ENCODE measurements around the gene CAMSAP1.

CAMSAP1 gene

DNA sequence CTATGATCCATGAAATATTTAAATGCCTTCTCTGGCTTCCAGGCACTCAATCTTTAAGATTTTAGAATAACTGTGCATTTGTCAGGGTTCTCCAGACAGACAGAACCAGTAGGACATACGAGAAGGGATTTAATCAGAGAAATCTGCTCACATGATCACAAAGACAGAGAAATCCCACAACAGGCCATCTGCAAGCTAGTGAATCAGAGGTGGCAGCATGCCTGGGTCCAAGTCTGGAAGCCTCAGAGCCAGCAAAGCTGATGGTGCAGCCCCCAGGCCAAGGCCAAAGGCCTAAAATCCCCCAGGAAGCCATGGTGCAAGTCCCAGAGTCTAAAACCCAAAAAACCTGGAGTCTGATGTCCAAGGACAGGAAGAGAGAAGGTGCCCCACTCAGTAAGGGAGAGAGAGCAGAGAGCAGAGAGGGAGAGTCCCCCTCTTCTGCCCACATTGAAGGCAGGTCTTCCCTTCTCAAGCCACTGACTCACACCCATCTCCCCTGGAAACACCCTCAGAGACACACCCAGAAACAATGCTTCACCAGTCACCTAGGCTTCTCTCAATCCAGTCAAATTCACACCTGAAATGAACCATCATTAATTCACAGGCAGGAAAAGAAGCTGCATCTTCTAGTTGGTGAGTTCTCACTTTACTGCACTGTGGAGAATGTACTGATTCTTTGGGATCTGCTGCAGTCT lies 48.7 kb downstream of the CAMSAP1 start:
- ChIA-PET CTCF (interaction anchor here (0.6 kb wide), 1 partner anchor 1170 kb away, joined by 3 read pairs; no protein-coding TSS in a partner anchor), POLR2A (ENCODE audit: low non-redundant PET) (no interaction called here)
- no peak for DNase-seq (ENCODE audit: low spot score)
- TF ChIP-seq, protein P1, sequence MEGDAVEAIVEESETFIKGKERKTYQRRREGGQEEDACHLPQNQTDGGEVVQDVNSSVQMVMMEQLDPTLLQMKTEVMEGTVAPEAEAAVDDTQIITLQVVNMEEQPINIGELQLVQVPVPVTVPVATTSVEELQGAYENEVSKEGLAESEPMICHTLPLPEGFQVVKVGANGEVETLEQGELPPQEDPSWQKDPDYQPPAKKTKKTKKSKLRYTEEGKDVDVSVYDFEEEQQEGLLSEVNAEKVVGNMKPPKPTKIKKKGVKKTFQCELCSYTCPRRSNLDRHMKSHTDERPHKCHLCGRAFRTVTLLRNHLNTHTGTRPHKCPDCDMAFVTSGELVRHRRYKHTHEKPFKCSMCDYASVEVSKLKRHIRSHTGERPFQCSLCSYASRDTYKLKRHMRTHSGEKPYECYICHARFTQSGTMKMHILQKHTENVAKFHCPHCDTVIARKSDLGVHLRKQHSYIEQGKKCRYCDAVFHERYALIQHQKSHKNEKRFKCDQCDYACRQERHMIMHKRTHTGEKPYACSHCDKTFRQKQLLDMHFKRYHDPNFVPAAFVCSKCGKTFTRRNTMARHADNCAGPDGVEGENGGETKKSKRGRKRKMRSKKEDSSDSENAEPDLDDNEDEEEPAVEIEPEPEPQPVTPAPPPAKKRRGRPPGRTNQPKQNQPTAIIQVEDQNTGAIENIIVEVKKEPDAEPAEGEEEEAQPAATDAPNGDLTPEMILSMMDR (conservative IDR thresholded peaks at IDR 0.05; ENCODE audit: low read depth) = no peak
- H3K27ac ChIP-seq = peak overlapping the region; percentile 36

DNA sequence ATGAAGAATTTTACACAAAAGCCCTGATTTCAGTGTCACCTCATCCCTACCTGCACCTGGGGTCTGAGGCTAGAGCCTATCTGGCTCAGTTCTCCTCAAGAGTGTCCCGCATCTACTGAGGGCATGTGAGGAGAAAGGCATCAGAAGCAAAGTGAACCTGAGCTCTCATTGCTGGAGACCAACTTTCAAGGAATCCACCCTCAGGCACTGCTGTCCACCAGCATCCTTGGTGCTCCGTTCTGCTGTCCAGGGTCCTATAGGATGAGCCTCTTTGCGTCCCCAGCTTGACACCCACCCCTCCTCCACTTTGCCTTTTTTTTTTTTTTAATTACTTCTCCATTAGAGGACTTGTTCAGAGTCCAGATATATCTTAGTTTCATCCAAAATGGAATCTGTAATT lies 49.5 kb downstream of the CAMSAP1 start:
- CTCF ChIA-PET = interaction anchor here (0.6 kb wide), 2 partner anchors 280 to 295 kb away, joined by 3 to 4 read pairs; no protein-coding TSS in a partner anchor
- no peak overlapping the region for H3K27ac ChIP-seq
- DNase-seq (ENCODE audit: low spot score) = no peak
- TF ChIP-seq, protein P1 (conservative IDR thresholded peaks at IDR 0.05; ENCODE audit: low read depth) = no peak
- POLR2A ChIA-PET (ENCODE audit: low non-redundant PET) = no interaction called here

DNA sequence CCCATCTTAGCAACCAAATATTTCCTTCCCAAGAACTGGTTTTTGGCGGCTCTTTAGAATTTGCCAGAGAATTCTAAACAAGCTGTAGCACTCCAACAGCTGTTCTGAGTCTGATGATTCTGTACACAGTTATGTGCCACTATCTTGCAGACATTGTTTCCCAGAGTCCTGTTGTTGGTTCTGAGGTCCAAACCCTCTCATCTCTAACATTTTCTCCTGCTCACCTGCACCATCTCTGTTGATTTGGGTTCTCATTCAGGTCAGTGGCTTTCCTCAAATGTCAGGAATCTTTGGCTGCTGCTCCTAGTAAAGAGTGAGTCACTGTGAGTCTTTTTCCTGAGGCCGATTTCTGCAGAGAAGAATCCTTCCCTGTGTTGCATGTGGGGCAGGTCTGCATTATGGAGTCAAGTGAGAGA lies 50.0 kb downstream of the CAMSAP1 start:
- CTCF ChIA-PET = interaction anchor here (0.6 kb wide), 2 partner anchors 281 to 295 kb away, joined by 3 to 4 read pairs; no protein-coding TSS in a partner anchor
- DNase-seq (ENCODE audit: low spot score) = peak; percentile 65
- TF ChIP-seq, protein P1 (conservative IDR thresholded peaks at IDR 0.05; ENCODE audit: low read depth) = no peak
- POLR2A ChIA-PET (ENCODE audit: low non-redundant PET) = no interaction called here
- H3K27ac ChIP-seq = no peak overlapping the region

DNA sequence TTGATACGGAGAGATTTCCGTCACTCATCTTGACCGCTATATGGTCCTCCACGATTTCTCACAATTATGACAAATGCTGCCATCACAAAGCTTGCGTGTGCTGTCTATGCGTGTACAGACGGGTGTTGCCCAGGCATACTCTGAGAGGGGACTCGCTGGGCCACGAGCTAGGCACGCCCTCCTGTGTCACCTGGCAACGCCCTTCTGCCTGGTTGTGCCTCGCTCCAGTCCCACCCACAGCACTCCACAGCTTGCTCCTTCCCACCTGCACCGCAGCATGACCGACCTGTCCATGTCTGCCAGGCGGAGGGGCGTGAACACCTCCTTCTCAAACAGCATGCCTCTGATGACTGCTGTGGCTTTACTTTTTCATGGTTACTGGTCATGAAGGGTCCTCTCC lies 55.6 kb downstream of the CAMSAP1 start:
- ChIA-PET CTCF (interaction anchor here (0.6 to 0.8 kb wide), 2 partner anchors 54 to 875 kb away, joined by 3 read pairs; no protein-coding TSS in a partner anchor), POLR2A (ENCODE audit: low non-redundant PET) (no interaction called here)
- peak overlapping the region; percentile 32 for H3K27ac ChIP-seq
- no peak for DNase-seq (ENCODE audit: low spot score)
- TF ChIP-seq, protein P1 (conservative IDR thresholded peaks at IDR 0.05; ENCODE audit: low read depth) = no peak

DNA sequence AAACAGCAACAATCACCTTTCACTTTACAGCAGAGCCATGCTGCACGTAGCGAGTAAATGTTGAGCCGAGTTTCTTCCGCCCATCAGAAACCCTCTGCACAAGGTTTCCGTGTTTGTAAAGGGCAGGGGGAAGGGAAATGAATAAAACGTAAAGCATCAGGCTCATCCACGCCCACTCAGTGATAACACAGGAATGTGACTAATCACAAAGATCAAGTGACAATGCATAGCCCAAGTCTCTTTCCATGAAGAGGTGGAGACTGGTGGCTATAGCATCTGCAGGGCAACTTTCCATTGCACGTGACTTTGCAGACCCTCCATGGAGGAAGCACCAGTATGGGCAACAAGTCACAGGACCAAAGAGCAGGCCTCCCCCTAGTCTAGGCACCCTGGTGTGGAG lies 56.6 kb downstream of the CAMSAP1 start:
- DNase-seq (ENCODE audit: low spot score) = no peak
- CTCF ChIA-PET = no interaction called here
- TF ChIP-seq, protein P1 (conservative IDR thresholded peaks at IDR 0.05; ENCODE audit: low read depth) = no peak
- POLR2A ChIA-PET (ENCODE audit: low non-redundant PET) = interaction anchor here (0.7 kb wide), 1 partner anchor 234 kb away, joined by 3 read pairs; no protein-coding TSS in a partner anchor
- no peak overlapping the region for H3K27ac ChIP-seq

DNA sequence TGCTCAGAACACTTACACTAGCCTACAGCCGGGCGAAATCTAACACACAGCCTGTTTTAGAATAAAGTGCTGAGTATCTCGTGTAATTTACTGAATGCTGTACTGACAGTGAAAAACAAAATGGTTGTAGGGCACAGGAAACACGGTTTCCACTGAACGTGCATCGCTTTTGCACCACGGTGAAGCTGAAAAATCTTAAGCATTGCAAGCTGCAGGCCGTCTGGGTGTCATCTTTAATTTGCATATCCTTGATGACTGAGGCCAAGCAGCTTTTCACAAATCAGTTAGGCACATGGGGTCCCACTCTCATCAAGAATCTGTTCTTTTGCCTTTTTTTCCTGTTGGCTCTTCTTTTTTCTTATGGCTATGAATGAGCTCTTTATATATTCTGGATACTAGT lies 58.2 kb downstream of the CAMSAP1 start:
- ChIA-PET CTCF (no interaction called here), POLR2A (ENCODE audit: low non-redundant PET) (no interaction called here)
- no peak for DNase-seq (ENCODE audit: low spot score)
- TF ChIP-seq, protein P1 (conservative IDR thresholded peaks at IDR 0.05; ENCODE audit: low read depth) = no peak
- no peak overlapping the region for H3K27ac ChIP-seq
